WERI-Rb-1 (cell line): ENCODE results near the gene REXO4.
"Not testable (repeated sequence)": the region's sequence is repeated elsewhere in the genome, so short reads cannot be mapped to it uniquely, and the experiment has no call there.

Experiments used
- DNase-seq: peaks from one replicate; pipeline ENCODE4 v3.0.0-alpha.2; 2020
- H3K27ac ChIP-seq: fragments of 250-450 bp; sonication (Bioruptor Pico); 2 replicates; pipeline ENCODE4 v1.5.1; 2020; ENCODE audit warnings: mild to moderate bottlenecking, moderate library complexity
- H3K27me3 ChIP-seq: fragments of 250-450 bp; sonication (Bioruptor Pico); 2 replicates; pipeline ENCODE4 v1.5.1; 2021; ENCODE audit warnings: mild to moderate bottlenecking, low read depth, moderate library complexity; ENCODE audit not compliant: insufficient read depth, severe bottlenecking
- H3K36me3 ChIP-seq: fragments of 250-450 bp; sonication (Bioruptor Pico); 2 replicates; pipeline ENCODE4 v1.5.1; 2020; ENCODE audit warnings: mild to moderate bottlenecking, moderate library complexity
- H3K4me3 ChIP-seq: 2 replicates; pipeline ENCODE4 v1.5.1; 2011; ENCODE audit warnings: low read depth, mild to moderate bottlenecking, control low read depth, low read length
- H3K9me3 ChIP-seq: fragments of 250-450 bp; sonication (Bioruptor Pico); 2 replicates; pipeline ENCODE4 v1.5.1; 2021; ENCODE audit warnings: mild to moderate bottlenecking, moderate library complexity; ENCODE audit not compliant: severe bottlenecking
- TF ChIP-seq, protein P1 (sequence below): IDR thresholded peaks from 2 replicates; pipeline ENCODE4 v1.5.1; 2011; ENCODE audit warnings: low read depth, mild to moderate bottlenecking, control low read depth, inconsistent platforms, low read length

The REXO4 gene

DNA sequence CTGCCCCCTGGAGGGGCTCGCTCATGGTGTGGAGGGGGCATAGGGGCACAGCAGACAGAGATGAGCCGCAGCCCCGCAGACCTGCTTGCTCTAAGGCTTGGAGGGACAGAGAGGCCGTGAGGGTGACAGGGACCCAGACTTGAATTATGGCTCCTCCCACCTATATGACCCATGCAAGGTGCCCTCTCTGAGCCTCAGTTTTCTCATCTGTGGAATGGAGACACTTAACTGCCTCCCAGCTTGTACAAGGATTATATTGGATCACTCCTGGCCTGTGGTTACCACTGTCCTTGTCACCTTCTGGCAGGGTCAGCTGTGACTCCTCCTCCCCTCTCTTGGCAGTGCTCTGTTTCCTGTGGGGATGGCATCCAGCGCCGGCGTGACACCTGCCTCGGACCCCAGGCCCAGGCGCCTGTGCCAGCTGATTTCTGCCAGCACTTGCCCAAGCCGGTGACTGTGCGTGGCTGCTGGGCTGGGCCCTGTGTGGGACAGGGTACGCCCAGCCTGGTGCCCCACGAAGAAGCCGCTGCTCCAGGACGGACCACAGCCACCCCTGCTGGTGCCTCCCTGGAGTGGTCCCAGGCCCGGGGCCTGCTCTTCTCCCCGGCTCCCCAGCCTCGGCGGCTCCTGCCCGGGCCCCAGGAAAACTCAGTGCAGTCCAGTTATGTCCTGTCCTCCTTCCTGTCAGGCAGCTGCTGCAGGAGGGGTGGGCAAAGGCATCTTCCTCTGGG, 37.3 kb upstream of the REXO4 start:
- DNase-seq = no peak
- H3K4me3 ChIP-seq = no peak overlapping the region
- H3K27ac ChIP-seq = no peak overlapping the region
- no peaks in the 10 kb centered on the region for H3K27me3 ChIP-seq
- H3K36me3 ChIP-seq = no peaks in the 10 kb centered on the region
- H3K9me3 ChIP-seq = no peaks in the 10 kb centered on the region
- TF ChIP-seq, protein P1, sequence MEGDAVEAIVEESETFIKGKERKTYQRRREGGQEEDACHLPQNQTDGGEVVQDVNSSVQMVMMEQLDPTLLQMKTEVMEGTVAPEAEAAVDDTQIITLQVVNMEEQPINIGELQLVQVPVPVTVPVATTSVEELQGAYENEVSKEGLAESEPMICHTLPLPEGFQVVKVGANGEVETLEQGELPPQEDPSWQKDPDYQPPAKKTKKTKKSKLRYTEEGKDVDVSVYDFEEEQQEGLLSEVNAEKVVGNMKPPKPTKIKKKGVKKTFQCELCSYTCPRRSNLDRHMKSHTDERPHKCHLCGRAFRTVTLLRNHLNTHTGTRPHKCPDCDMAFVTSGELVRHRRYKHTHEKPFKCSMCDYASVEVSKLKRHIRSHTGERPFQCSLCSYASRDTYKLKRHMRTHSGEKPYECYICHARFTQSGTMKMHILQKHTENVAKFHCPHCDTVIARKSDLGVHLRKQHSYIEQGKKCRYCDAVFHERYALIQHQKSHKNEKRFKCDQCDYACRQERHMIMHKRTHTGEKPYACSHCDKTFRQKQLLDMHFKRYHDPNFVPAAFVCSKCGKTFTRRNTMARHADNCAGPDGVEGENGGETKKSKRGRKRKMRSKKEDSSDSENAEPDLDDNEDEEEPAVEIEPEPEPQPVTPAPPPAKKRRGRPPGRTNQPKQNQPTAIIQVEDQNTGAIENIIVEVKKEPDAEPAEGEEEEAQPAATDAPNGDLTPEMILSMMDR = no peak

DNA sequence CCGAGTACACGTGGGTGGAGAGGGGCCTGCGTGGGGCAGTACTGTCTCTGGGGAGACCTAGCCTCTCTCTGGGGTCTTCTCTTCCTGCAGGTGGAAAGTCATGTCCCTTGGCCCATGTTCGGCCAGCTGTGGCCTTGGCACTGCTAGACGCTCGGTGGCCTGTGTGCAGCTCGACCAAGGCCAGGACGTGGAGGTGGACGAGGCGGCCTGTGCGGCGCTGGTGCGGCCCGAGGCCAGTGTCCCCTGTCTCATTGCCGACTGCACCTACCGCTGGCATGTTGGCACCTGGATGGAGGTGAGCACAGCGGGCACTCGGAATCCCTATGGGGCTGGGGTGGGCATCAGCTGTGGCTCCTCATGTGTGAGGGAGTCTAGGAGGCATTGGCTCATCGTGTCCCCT, 36.5 kb upstream of the REXO4 start:
- Histone ChIP-seq H3K9me3 (no peaks in the 10 kb centered on the region), H3K4me3 (no peak overlapping the region), H3K27me3 (no peaks in the 10 kb centered on the region), H3K36me3 (no peaks in the 10 kb centered on the region), H3K27ac (no peak overlapping the region)
- TF ChIP-seq, protein P1 = no peak
- no peak for DNase-seq

DNA sequence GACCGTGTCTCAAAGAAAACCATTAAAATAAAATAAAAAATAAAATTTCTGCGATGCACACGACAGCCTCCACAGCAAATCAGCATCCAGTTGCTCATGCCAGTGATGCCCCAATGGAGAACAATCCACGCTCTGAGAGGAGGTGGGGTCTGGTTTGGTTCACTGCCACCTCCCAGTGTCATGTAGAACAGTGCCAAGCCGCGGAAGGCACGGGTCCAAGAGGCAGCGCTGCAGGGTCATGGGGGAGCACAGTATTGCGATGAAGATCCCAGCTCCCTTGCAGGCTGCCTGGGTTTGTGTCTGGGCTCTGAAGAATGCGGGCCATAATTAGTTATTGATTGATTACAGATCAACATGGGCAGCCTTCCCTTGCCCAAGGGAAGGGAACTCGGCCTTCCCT, 35.8 kb upstream of the REXO4 start:
- H3K27me3 ChIP-seq = no peaks in the 10 kb centered on the region
- no peak overlapping the region for H3K27ac ChIP-seq
- H3K9me3 ChIP-seq = no peaks in the 10 kb centered on the region
- no peak overlapping the region for H3K4me3 ChIP-seq
- DNase-seq = no peak
- H3K36me3 ChIP-seq = no peaks in the 10 kb centered on the region
- TF ChIP-seq, protein P1 = no peak

DNA sequence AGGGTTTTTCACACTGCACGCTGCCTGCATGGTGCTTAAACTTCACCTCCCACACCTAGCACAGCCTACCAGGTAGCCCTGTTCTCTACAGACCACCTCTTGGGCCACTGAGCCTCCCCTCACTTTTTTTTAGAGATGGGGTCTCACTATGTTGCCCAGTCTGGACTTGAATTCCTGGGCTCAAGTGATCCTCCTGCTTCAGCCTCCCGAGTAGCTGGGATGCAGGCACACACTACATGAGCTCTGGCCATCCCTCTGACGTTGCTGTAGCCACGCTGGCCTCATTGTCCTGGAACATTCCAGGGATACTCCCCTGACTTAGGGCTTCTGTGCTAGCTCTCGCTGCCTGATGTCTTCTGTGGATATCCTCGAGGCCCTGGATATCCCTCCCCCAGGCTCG, 34.8 kb upstream of the REXO4 start:
- TF ChIP-seq, protein P1 = no peak
- Histone ChIP-seq H3K27ac (no peak overlapping the region), H3K4me3 (no peak overlapping the region), H3K36me3 (no peaks in the 10 kb centered on the region), H3K9me3 (no peaks in the 10 kb centered on the region), H3K27me3 (no peaks in the 10 kb centered on the region)
- DNase-seq = no peak

DNA sequence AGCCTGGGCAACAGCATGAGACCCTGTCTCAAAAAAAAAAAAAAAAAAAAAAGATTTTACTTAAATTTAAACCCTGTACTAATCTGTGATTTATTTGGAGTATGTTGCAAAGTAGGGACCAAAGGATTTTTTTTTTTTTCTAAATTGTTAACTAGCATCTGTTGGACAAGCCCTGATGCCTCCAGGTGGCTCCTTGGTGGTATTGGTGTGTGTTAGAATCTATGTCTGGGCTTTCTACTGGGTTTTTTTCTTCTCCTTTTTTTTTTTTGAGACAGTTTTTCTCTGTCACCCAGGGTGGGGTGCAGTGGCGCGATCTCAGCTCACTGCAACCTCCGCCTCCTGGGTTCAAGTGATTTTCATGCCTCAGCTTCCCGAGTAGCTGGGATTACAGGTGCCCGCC, 34.1 kb upstream of the REXO4 start:
- not testable (repeated sequence) for H3K4me3 ChIP-seq, H3K36me3 ChIP-seq, H3K27ac ChIP-seq, DNase-seq, H3K27me3 ChIP-seq, H3K9me3 ChIP-seq

DNA sequence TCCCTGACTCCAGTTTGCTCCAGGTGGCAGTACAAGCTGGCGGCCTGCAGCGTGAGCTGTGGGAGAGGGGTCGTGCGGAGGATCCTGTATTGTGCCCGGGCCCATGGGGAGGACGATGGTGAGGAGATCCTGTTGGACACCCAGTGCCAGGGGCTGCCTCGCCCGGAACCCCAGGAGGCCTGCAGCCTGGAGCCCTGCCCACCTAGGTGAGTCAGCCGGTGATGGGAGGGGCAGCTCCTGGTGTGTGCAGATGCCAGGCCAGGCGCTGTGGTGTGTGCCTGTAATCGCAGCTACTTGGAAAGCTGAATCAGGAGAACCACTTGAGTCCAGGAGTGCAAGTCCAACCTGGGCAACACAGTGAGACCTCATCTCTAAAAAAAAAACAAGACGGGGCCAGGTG, 31.9 kb upstream of the REXO4 start:
- Histone ChIP-seq H3K36me3 (no peaks in the 10 kb centered on the region), H3K27me3 (no peaks in the 10 kb centered on the region), H3K27ac (no peak overlapping the region), H3K9me3 (no peaks in the 10 kb centered on the region), H3K4me3 (no peak overlapping the region)
- TF ChIP-seq, protein P1 = no peak
- DNase-seq = no peak
